Testis (tissue), 3 donors: ENCODE results near the gene SLC51B. TPM values are rescaled to one million over a fixed set of nuclear protein-coding genes. Genes with fewer than 3 reads are reported as not detected.
"Not testable (repeated sequence)": the region's sequence is repeated elsewhere in the genome, so short reads cannot be mapped to it uniquely, and the experiment has no call there.

Experiments used
- DNase-seq: peaks from one replicate; pipeline ENCODE4 v3.0.0-alpha.2; 2019
- H3K27ac ChIP-seq, 2 donors: fragments of 200-600 bp; sonication (generic); one replicate each; pipeline ENCODE4 v1.5.1; 2019
- H3K27me3 ChIP-seq: fragments of 200-600 bp; sonication (generic); one replicate; pipeline ENCODE4 v1.5.1; 2019
- H3K36me3 ChIP-seq: fragments of 200-600 bp; sonication (generic); one replicate; pipeline ENCODE4 v1.5.1; 2017; ENCODE audit warnings: low read depth; ENCODE audit errors: missing control alignments
- H3K4me1 ChIP-seq: fragments of 200-600 bp; sonication (generic); one replicate; pipeline ENCODE4 v1.5.1; 2019
- H3K4me3 ChIP-seq, 2 donors: fragments of 200-600 bp; sonication (generic); one replicate each; pipeline ENCODE4 v1.5.1; 2017 to 2019
- H3K9me3 ChIP-seq: fragments of 200-600 bp; sonication (generic); one replicate; pipeline ENCODE4 v1.5.1; 2017
- POLR2A ChIP-seq: fragments of 450-650 bp; IDR thresholded peaks from one replicate; pipeline ENCODE4 v1.6.1; 2017; ENCODE audit warnings: antibody characterized with exemption, mild to moderate bottlenecking, moderate library complexity
- WGBS, 2 donors: methylation state at CpG; one replicate each; pipeline ENCODE4 v1.1.5; 2018; 5-methylcytosine and 5-hydroxymethylcytosine counted together
- intact Hi-C: fragments of 100-400 bp; cut with DNase I; formaldehyde crosslinking; loops from one replicate; pipeline ENCODE4 v1.15.1; 2023; ENCODE audit warnings: low total_unique reads
- polyA plus RNA-seq: library from polyadenylated mRNA; stranded (reverse); fragments of 350-450 nt; fragmentation: Illumina TruSeq; extraction: RNeasy Lipid Tissue Mini Kit (QIAGEN cat#74804); gene quantifications from one replicate; pipeline ENCODE4 v1.2.3, GENCODE V29; 2014; ENCODE audit warnings: low read depth, low replicate concordance; ENCODE audit not compliant: insufficient read depth
- total RNA-seq, 2 donors: library from RNA; depleted of rRNA; stranded (reverse); fragments of >200 nt; gene quantifications; one replicate each; pipeline ENCODE4 v1.2.3, GENCODE V29; 2016
- TF ChIP-seq, protein P1 (sequence below), 3 experiments: fragments of 450-650 bp in 2 of 3; fragments of 200-600 bp in 1 of 3; sonication (generic) in 1 of 3; IDR thresholded peaks; one replicate each; pipeline ENCODE4 v1.5.1; 2016 to 2019; ENCODE audit warnings: antibody characterized with exemption in 3 of 3, mild to moderate bottlenecking in 2 of 3, moderate library complexity in 1 of 3

Gene SLC51B
- total and polyA plus RNA-seq, 3 donors from 2014 or later: 1.1 to 13.6 (median 3.8) TPM

DNA sequence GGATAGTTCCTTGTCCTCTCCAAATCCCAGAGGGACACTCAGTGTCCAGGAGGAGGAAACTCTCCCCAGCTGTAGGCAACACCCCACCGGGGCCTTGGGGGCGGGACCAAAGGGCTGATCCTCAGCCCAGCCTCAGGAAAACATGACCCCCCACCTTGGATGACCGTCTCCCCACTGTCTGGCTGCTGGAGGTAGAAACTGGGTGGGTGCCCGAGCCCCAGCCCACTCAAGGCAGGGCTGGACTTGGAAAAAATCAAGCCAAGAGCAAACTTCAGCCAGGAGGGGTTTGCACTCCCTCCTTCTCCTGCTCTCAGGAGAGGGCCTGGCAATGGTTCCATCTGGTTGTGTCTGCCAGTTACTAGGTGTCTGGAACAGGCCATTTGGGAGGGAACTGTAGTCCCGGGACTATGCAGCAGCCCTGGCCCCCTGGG lies 26.2 kb downstream of the SLC51B start:
- 20 to 39% methylated on average over 2 to 5 of the region's 5 CpGs for WGBS, 2 donors
- peak overlapping the region; percentile 13 to 28 for H3K27ac ChIP-seq
- H3K36me3 ChIP-seq: no peaks in the 10 kb centered on the region
- no peaks in the 10 kb centered on the region for H3K9me3 ChIP-seq
- TF ChIP-seq, protein P1, sequence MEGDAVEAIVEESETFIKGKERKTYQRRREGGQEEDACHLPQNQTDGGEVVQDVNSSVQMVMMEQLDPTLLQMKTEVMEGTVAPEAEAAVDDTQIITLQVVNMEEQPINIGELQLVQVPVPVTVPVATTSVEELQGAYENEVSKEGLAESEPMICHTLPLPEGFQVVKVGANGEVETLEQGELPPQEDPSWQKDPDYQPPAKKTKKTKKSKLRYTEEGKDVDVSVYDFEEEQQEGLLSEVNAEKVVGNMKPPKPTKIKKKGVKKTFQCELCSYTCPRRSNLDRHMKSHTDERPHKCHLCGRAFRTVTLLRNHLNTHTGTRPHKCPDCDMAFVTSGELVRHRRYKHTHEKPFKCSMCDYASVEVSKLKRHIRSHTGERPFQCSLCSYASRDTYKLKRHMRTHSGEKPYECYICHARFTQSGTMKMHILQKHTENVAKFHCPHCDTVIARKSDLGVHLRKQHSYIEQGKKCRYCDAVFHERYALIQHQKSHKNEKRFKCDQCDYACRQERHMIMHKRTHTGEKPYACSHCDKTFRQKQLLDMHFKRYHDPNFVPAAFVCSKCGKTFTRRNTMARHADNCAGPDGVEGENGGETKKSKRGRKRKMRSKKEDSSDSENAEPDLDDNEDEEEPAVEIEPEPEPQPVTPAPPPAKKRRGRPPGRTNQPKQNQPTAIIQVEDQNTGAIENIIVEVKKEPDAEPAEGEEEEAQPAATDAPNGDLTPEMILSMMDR (IDR thresholded peaks at IDR 0.05): no peak
- no peak for TF ChIP-seq POLR2A
- intact Hi-C loops: no loop called here
- peak; percentile 81 for DNase-seq
- H3K27me3 ChIP-seq: no peaks in the 10 kb centered on the region
- peaks cover 35% of the 10 kb centered on the region for H3K4me1 ChIP-seq
- no peak overlapping the region for H3K4me3 ChIP-seq

- WGBS, 2 donors: 20 to 33% methylated on average over 1 of the region's 1 CpG
- intact Hi-C loops: no loop called here
- Histone ChIP-seq H3K27me3 (no peaks in the 10 kb centered on the region), H3K27ac (peak overlapping the region in 1 of 2 donors; percentile 28), H3K36me3 (no peaks in the 10 kb centered on the region), H3K4me1 (peaks cover 30% of the 10 kb centered on the region), H3K9me3 (no peaks in the 10 kb centered on the region), H3K4me3 (no peak overlapping the region)
- DNase-seq: peak; percentile 52
- TF ChIP-seq, protein P1 (IDR thresholded peaks at IDR 0.05): no peak
- TF ChIP-seq POLR2A: no peak
Observed at GRCh38 chr15:65072027-65072426, 26.8 kb downstream of the SLC51B start.

GRCh38 chr15:65072617-65073016 lies 27.4 kb downstream of the SLC51B start:
- Histone ChIP-seq H3K27me3 (no peaks in the 10 kb centered on the region), H3K9me3 (no peaks in the 10 kb centered on the region), H3K36me3 (no peaks in the 10 kb centered on the region), H3K4me1 (peaks cover 30% of the 10 kb centered on the region), H3K4me3 (no peak overlapping the region), H3K27ac (no peak overlapping the region)
- DNase-seq: no peak
- intact Hi-C loops: no loop called here
- no peak for TF ChIP-seq POLR2A
- TF ChIP-seq, protein P1 (IDR thresholded peaks at IDR 0.05): no peak
- 91 to 92% methylated on average over 3 of the region's 3 CpGs for WGBS, 2 donors

GRCh38 chr15:65074946-65075345 lies 29.8 kb downstream of the SLC51B start:
- 98 to 100% methylated on average over 1 to 22 of the region's 22 CpGs for WGBS, 2 donors
- H3K9me3 ChIP-seq, H3K36me3 ChIP-seq, intact Hi-C loops, H3K27ac ChIP-seq, DNase-seq, H3K4me3 ChIP-seq, H3K27me3 ChIP-seq: not testable (repeated sequence)
- H3K4me1 ChIP-seq: peaks cover 28% of the 10 kb centered on the region

DNA sequence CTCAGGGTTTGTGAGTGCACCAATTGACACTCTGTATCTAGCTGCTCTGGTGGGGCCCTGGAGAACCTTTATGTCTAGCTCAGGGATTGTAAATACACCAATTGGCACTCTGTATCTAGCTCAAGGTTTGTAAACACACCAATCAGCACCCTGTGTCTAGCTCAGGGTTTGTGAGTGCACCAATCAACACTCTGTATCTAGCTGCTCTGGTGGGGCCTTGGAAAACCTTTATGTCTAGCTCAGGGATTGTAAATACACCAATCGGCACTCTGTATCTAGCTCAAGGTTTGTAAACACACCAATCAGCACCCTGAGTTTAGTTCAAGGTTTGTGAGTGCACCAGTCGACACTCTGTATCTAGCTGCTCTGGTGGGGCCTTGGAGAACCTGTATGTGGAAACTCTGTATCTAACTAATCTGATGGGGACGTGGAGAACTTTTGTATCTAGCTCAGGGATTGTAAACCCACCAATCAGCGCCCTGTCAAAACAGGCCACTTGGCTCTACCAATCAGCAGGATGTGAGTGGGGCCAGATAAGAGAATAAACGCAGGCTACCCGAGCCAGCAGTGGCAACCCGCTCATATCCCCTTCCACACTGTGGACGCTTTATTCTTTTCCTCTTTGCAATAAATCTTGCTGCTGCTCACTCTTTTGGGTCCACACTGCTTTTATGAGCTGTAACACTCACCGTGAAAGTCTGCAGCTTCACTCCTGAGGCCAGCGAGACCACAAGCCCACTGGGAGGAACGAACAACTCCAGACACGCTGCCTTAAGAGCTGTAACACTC lies 30.6 kb downstream of the SLC51B start:
- H3K27ac ChIP-seq: peak overlapping the region; percentile 53 to 63
- intact Hi-C loops, H3K27me3 ChIP-seq, H3K9me3 ChIP-seq, H3K4me3 ChIP-seq, H3K36me3 ChIP-seq: not testable (repeated sequence)
- WGBS, 2 donors: 60 to 61% methylated on average over 11 to 12 of the region's 12 CpGs
- peaks cover 20% of the 10 kb centered on the region for H3K4me1 ChIP-seq
- peak; percentile 82 for DNase-seq
